Vagina (tissue), 2 donors: ENCODE data around the gene DCTN2.

Source experiments
- POLR2A ChIP-seq, 2 donors: fragments of 450-650 bp; IDR thresholded peaks; one replicate each; pipeline ENCODE4 v1.6.1; 2017; ENCODE audit warnings: antibody characterized with exemption in 2 of 2, mild to moderate bottlenecking in 2 of 2, moderate library complexity in 2 of 2
- TF ChIP-seq, protein P1 (sequence below), 3 experiments: fragments of 450-650 bp in 2 of 3; fragments of 200-600 bp in 1 of 3; sonication (generic) in 1 of 3; IDR thresholded peaks; one replicate each; pipeline ENCODE4 v1.5.1; 2017 to 2019; ENCODE audit warnings: antibody characterized with exemption in 3 of 3, mild to moderate bottlenecking in 2 of 3, moderate library complexity in 2 of 3

DNA sequence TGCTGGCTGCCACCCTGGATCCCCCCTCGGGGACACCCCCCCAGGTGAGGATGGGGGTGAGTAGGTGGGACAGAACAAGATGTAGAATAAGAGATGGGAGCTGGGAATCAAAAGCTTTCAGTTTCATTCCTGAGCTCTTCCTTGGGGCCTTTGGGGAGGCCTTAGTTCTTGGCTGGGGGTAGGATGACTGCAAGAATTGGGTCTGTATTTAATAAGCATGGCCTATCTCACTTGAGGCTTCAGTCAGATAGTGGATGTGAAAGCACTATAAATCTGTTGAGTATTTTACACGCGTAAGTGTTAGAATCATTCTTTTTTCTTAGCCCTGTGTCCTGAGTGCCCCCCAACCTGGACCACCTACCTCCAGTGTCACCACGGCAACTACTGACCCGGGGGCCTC is 19.8 kb downstream of the DCTN2 start:
- TF ChIP-seq, protein P1, sequence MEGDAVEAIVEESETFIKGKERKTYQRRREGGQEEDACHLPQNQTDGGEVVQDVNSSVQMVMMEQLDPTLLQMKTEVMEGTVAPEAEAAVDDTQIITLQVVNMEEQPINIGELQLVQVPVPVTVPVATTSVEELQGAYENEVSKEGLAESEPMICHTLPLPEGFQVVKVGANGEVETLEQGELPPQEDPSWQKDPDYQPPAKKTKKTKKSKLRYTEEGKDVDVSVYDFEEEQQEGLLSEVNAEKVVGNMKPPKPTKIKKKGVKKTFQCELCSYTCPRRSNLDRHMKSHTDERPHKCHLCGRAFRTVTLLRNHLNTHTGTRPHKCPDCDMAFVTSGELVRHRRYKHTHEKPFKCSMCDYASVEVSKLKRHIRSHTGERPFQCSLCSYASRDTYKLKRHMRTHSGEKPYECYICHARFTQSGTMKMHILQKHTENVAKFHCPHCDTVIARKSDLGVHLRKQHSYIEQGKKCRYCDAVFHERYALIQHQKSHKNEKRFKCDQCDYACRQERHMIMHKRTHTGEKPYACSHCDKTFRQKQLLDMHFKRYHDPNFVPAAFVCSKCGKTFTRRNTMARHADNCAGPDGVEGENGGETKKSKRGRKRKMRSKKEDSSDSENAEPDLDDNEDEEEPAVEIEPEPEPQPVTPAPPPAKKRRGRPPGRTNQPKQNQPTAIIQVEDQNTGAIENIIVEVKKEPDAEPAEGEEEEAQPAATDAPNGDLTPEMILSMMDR (IDR thresholded peaks at IDR 0.05): no peak
- TF ChIP-seq POLR2A (IDR thresholded peaks at IDR 0.05): no peak
